SK-N-SH treated with all-trans-retinoic acid at 6 μM for 48 hours (cell line): ENCODE results near the gene GPR62.

ENCODE experiments used
- ARNTL ChIP-seq: fragments of 450-650 bp; formaldehyde crosslinking; IDR thresholded peaks from 2 replicates; pipeline ENCODE4 v1.5.0; 2020; ENCODE audit warnings: low read depth, mild to moderate bottlenecking, moderate library complexity, borderline replicate concordance
- CREB5 ChIP-seq: fragments of 250-450 bp; sonication (Bioruptor Pico); IDR thresholded peaks from 2 replicates; pipeline ENCODE4 v1.5.1; 2020; ENCODE audit warnings: low read depth, mild to moderate bottlenecking, moderate library complexity
- ISL1 ChIP-seq: fragments of 250-450 bp; sonication (Bioruptor Pico); IDR thresholded peaks from 2 replicates; pipeline ENCODE4 v2.1.2; 2022; ENCODE audit warnings: mild to moderate bottlenecking, moderate library complexity
- PATZ1 ChIP-seq: fragments of 250-450 bp; sonication (Bioruptor Pico); IDR thresholded peaks from 2 replicates; pipeline ENCODE4 v1.8.0; 2020; ENCODE audit warnings: mild to moderate bottlenecking, moderate library complexity, borderline replicate concordance
- PPARA ChIP-seq: fragments of 250-450 bp; sonication (Bioruptor Pico); IDR thresholded peaks from 2 replicates; pipeline ENCODE4 v1.5.0; 2020; ENCODE audit warnings: mild to moderate bottlenecking, borderline replicate concordance
- TOX ChIP-seq: fragments of 250-450 bp; sonication (Bioruptor Pico); IDR thresholded peaks from 2 replicates; pipeline ENCODE4 v1.8.0; 2021; ENCODE audit warnings: mild to moderate bottlenecking, moderate library complexity, borderline replicate concordance
- TSHZ2 ChIP-seq: fragments of 250-450 bp; sonication (Bioruptor Pico); IDR thresholded peaks from 2 replicates; pipeline ENCODE4 v1.5.0; 2020; ENCODE audit warnings: mild to moderate bottlenecking, moderate library complexity
- ZFP3 ChIP-seq: fragments of 250-450 bp; sonication (Bioruptor Pico); IDR thresholded peaks from 2 replicates; pipeline ENCODE4 v1.5.0; 2020; ENCODE audit warnings: mild to moderate bottlenecking, moderate library complexity
- ZFP30 ChIP-seq: fragments of 450-650 bp; formaldehyde crosslinking; IDR thresholded peaks from 2 replicates; pipeline ENCODE4 v1.5.0; 2022; ENCODE audit warnings: mild to moderate bottlenecking, moderate library complexity
- ZNF565 ChIP-seq: fragments of 450-650 bp; formaldehyde crosslinking; conservative IDR thresholded peaks from 2 replicates; pipeline ENCODE4 v1.5.0; 2020; ENCODE audit warnings: low read depth, mild to moderate bottlenecking, moderate library complexity
- ZNF70 ChIP-seq: fragments of 450-650 bp; formaldehyde crosslinking; IDR thresholded peaks from 2 replicates; pipeline ENCODE4 v1.5.0; 2020; ENCODE audit warnings: mild to moderate bottlenecking, moderate library complexity

GRCh38 chr3:51931756-51932155, 23.4 kb upstream of the GPR62 start:
- TF ChIP-seq ZNF70 (CRISPR knock-in tag) (no peak), ARNTL (CRISPR knock-in tag) (no peak), ZFP3 (CRISPR knock-in tag) (no peak), PATZ1 (CRISPR knock-in tag) (no peak), TOX (CRISPR knock-in tag) (no peak), ISL1 (CRISPR knock-in tag) (no peak), ZNF565 (no peak), ZFP30 (CRISPR knock-in tag) (no peak), PPARA (no peak), CREB5 (CRISPR knock-in tag) (no peak), TSHZ2 (no peak)
